Measurements from ENCODE around the gene NEK6.

NEK6 gene

GRCh38 chr9:124342776-124343485 lies 85.2 kb downstream of the NEK6 start:
- no peak for DNase-seq (ENCODE audit: low read depth)

GRCh38 chr9:124343533-124344290 lies 86.0 kb downstream of the NEK6 start:
- DNase-seq (ENCODE audit: low read depth) = no peak

- DNase-seq (ENCODE audit: low read depth) = no peak
Measured at GRCh38 chr9:124344291-124345050, 86.7 kb downstream of the NEK6 start.

GRCh38 chr9:124345063-124345462 lies 87.3 kb downstream of the NEK6 start:
- no peak for DNase-seq (ENCODE audit: low read depth)

GRCh38 chr9:124345751-124346281 lies 88.1 kb downstream of the NEK6 start:
- DNase-seq (ENCODE audit: low read depth) = no peak

- no peak for DNase-seq (ENCODE audit: low read depth)
Measured at GRCh38 chr9:124346347-124347163, 88.8 kb downstream of the NEK6 start.

- no peak for DNase-seq (ENCODE audit: low read depth)
Measured at GRCh38 chr9:124347206-124347967, 89.6 kb downstream of the NEK6 start.

- DNase-seq (ENCODE audit: low read depth) = no peak
Measured at GRCh38 chr9:124347968-124348358, 90.2 kb downstream of the NEK6 start.

- DNase-seq (ENCODE audit: low read depth) = no peak
Measured at GRCh38 chr9:124348363-124348762, 90.6 kb downstream of the NEK6 start.

GRCh38 chr9:124348831-124349230 lies 91.1 kb downstream of the NEK6 start:
- DNase-seq (ENCODE audit: low read depth) = no peak

- no peak for DNase-seq (ENCODE audit: low read depth)
Measured at GRCh38 chr9:124349267-124349666, 91.5 kb downstream of the NEK6 start.

GRCh38 chr9:124349675-124350493 lies 92.1 kb downstream of the NEK6 start:
- no peak for DNase-seq (ENCODE audit: low read depth)

GRCh38 chr9:124350494-124351263 lies 92.9 kb downstream of the NEK6 start:
- DNase-seq (ENCODE audit: low read depth) = no peak

GRCh38 chr9:124351672-124352468 lies 94.1 kb downstream of the NEK6 start:
- no peak for DNase-seq (ENCODE audit: low read depth)

GRCh38 chr9:124352616-124353015 lies 94.9 kb downstream of the NEK6 start:
- no peak for DNase-seq (ENCODE audit: low read depth)

- DNase-seq (ENCODE audit: low read depth) = no peak
Measured at GRCh38 chr9:124353166-124353768, 95.5 kb downstream of the NEK6 start.

GRCh38 chr9:124353811-124354274 lies 96.1 kb downstream of the NEK6 start:
- DNase-seq (ENCODE audit: low read depth) = no peak
